Fibroblast of mammary gland (primary cell): Measurements from ENCODE around the gene MATK.

Experiments
- DNase-seq: peaks from one replicate; pipeline ENCODE4 v3.0.0-alpha.2; 2010; ENCODE audit warnings: low read depth
- H3K4me3 ChIP-seq: 2 replicates; pipeline ENCODE4 v1.5.1; 2011; ENCODE audit warnings: low read depth, mild to moderate bottlenecking, low read length, moderate library complexity; ENCODE audit not compliant: control insufficient read depth
- CTCF ChIP-seq: conservative IDR thresholded peaks from 2 replicates; pipeline ENCODE4 v1.5.1; 2011; ENCODE audit warnings: low read depth, low read length, inconsistent platforms; ENCODE audit not compliant: control insufficient read depth, insufficient read depth

Gene MATK

GRCh38 chr19:3783660-3784584 lies 2.3 kb downstream of the MATK start:
- no peak overlapping the region for H3K4me3 ChIP-seq
- DNase-seq = no peak
- peak; percentile 22 for TF ChIP-seq CTCF

- no peak for TF ChIP-seq CTCF
- DNase-seq = no peak
Observed at GRCh38 chr19:3782903-3783302, 3.3 kb downstream of the MATK start.

GRCh38 chr19:3782330-3782729 lies 3.9 kb downstream of the MATK start:
- no peak for TF ChIP-seq CTCF
- no peak for DNase-seq
- no peak overlapping the region for H3K4me3 ChIP-seq

More at GRCh38 chr19:3782903-3783302, 3.3 kb downstream of the MATK start:
- H3K4me3 ChIP-seq = no peak overlapping the region

GRCh38 chr19:3781603-3782002 lies 4.6 kb downstream of the MATK start:
- DNase-seq = no peak
- TF ChIP-seq CTCF = no peak
- H3K4me3 ChIP-seq = no peak overlapping the region

GRCh38 chr19:3780786-3781304 lies 5.3 kb downstream of the MATK start:
- DNase-seq = no peak
- TF ChIP-seq CTCF = no peak
- no peak overlapping the region for H3K4me3 ChIP-seq

GRCh38 chr19:3778899-3779723 lies 7.1 kb downstream of the MATK start:
- no peak for TF ChIP-seq CTCF
- no peak for DNase-seq
- no peak overlapping the region for H3K4me3 ChIP-seq
